K562 (cell line): Measurements from ENCODE around the gene ZNF318.

ENCODE experiments used
- MTA2 ChIP-seq: fragments of 450-650 bp; IDR thresholded peaks from 2 replicates; pipeline ENCODE4 v1.6.1; 2016; ENCODE audit warnings: low read depth
- POLR2AphosphoS5 ChIP-seq: IDR thresholded peaks from 2 replicates; pipeline ENCODE4 v1.6.1; 2011; ENCODE audit warnings: mild to moderate bottlenecking, low read depth, low read length, moderate library complexity; ENCODE audit not compliant: control insufficient read depth, insufficient read depth
- RAD21 ChIP-seq, 2 experiments: fragments of 250-450 bp in 1 of 2; fragments of 450-650 bp in 1 of 2; sonication (Bioruptor Pico) in 1 of 2; formaldehyde crosslinking in 1 of 2; IDR thresholded peaks in 1 of 2; conservative IDR thresholded peaks in 1 of 2; 2 replicates each; pipeline versions ENCODE4 v1.4.0 to v1.8.0; 2020 to 2022; ENCODE audit warnings: mild to moderate bottlenecking in 2 of 2, moderate library complexity in 1 of 2
- SIN3A ChIP-seq, 2 experiments: fragments of 150-350 bp in 1 of 2; IDR thresholded peaks; 2 replicates each; pipeline ENCODE4 v1.6.1; 2011 to 2016; ENCODE audit warnings: borderline replicate concordance in 2 of 2, low read depth in 2 of 2, low read length in 2 of 2, mild to moderate bottlenecking in 2 of 2, moderate library complexity in 2 of 2; ENCODE audit not compliant: control insufficient read depth in 1 of 2
- ZNF263 ChIP-seq: sonication (generic); formaldehyde crosslinking; IDR thresholded peaks from 2 replicates; pipeline ENCODE4 v1.8.0; 2022; ENCODE audit warnings: mild to moderate bottlenecking, missing genetic modification reagents, borderline replicate concordance
- TF ChIP-seq, protein P1 (sequence below), 3 experiments: IDR thresholded peaks in 2 of 3; conservative IDR thresholded peaks in 1 of 3; 2 replicates each; pipeline ENCODE4 v1.5.1; 2011 to 2012; ENCODE audit warnings: low read length in 3 of 3, mild to moderate bottlenecking in 3 of 3, control low read depth in 2 of 3, improper control_type of control experiment in 1 of 3, inconsistent platforms in 1 of 3, low read depth in 1 of 3, mixed read lengths in 1 of 3, moderate library complexity in 1 of 3; ENCODE audit not compliant: insufficient read depth in 2 of 3

DNA sequence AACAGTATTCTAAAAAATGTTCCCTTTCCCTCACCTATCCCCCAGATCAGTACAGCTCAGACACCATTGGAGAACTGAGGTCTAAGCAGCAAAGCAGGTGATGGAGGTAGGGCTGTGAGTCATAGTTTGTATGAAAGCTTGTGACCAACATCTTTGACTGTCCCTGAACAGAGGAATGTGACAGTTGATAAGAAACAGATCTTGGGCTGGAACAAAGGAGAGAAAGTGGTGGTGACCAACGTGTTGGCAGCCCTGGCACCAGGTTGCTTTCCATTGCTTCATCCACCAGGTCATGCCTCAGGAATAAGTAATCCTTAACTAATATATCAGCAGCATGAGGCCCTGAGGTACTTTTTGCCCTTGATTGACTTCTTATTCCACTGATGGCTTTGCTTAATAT, 40.9 kb downstream of the ZNF318 start:
- TF ChIP-seq POLR2AphosphoS5 (no peak), SIN3A (IDR thresholded peaks at IDR 0.05; ENCODE audit: borderline replicate concordance in 2 of 2, control insufficient read depth in 1 of 2, low read depth in 2 of 2, low read length in 2 of 2) (no peak), ZNF263 (no peak), MTA2 (no peak), RAD21 (CRISPR knock-in tag; conservative IDR thresholded peaks at IDR 0.05 in 1 of 2, IDR thresholded peaks at IDR 0.05 in 1 of 2) (no peak)
- TF ChIP-seq, protein P1, sequence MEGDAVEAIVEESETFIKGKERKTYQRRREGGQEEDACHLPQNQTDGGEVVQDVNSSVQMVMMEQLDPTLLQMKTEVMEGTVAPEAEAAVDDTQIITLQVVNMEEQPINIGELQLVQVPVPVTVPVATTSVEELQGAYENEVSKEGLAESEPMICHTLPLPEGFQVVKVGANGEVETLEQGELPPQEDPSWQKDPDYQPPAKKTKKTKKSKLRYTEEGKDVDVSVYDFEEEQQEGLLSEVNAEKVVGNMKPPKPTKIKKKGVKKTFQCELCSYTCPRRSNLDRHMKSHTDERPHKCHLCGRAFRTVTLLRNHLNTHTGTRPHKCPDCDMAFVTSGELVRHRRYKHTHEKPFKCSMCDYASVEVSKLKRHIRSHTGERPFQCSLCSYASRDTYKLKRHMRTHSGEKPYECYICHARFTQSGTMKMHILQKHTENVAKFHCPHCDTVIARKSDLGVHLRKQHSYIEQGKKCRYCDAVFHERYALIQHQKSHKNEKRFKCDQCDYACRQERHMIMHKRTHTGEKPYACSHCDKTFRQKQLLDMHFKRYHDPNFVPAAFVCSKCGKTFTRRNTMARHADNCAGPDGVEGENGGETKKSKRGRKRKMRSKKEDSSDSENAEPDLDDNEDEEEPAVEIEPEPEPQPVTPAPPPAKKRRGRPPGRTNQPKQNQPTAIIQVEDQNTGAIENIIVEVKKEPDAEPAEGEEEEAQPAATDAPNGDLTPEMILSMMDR (IDR thresholded peaks at IDR 0.05 in 2 of 3, conservative IDR thresholded peaks at IDR 0.05 in 1 of 3; ENCODE audit: insufficient read depth in 2 of 3, low read depth in 1 of 3, low read length in 3 of 3), result no peak
